ENCODE results near the gene TAMALIN. TPM values are rescaled to one million over a fixed set of nuclear protein-coding genes. Genes with fewer than 3 reads are reported as not detected.

Gene TAMALIN
- total and polyA plus RNA-seq, 4 donors = 7.1 to 129 (median 39.0) TPM

DNA sequence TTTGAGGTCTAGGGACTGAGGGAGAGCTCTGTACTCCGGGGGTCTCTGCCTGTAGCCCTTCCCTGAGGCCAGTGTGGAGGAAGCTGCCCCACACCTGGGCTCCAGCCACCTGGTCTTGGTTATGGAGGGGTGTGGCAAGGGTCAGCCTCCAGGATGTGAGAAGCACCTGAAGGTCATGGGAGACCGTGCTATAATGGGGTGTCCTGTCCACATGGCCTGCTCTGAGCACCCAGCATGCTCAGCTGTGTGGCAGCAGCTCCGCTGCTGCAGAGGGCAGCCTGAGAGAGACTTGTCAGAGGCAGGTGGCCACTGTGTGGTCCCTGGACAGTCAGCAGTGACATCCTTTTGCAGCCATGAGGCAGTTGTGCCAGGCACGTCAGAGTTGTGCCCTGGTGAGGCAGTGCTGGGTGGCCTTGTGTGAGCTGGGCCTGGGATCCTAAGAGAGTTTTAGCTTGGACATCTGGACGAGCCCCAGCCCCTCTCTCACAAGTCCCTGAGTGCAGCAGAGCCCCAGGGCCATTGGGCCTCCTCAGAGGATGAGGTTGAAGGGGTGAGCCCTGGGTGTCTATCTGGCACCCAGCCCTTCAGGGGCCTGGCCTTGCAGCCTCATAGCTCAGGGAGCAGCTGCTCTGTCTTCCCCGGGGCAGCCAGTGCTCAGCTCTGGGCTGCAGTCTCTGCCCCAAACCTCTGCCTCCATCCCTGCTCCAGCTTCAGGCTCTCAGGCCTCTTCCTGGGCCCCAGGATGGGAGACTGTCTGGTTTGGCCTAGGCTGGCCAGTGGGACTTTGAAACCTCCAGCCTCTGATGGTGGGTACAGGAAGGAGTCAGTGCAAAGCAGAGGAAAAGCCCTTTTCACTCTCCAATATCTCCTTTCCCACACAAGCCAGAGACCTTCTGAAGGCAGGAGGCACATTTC is 55.7 kb downstream of the TAMALIN start:
- no peaks in the 10 kb centered on the region for H3K27me3 ChIP-seq (ENCODE audit: control insufficient read depth in 1 of 2, insufficient read depth in 2 of 2, low read length in 1 of 2)
- H3K27ac ChIP-seq (ENCODE audit: low read depth in 1 of 2, low read length in 2 of 2) = no peak overlapping the region
- peaks cover 0 to 2% of the 10 kb centered on the region in 2 donors for H3K36me3 ChIP-seq (ENCODE audit: control insufficient read depth in 1 of 2, insufficient read depth in 2 of 2, low read length in 1 of 2)
- no peak for DNase-seq
- H3K4me1 ChIP-seq (ENCODE audit: control insufficient read depth in 1 of 2, insufficient read depth in 2 of 2, low read length in 2 of 2) = no peaks in the 10 kb centered on the region
- intact Hi-C loops (cut with DNase I) = no loop called here
- WGBS, 2 donors = 85 to 91% methylated on average over 6 of the region's 6 CpGs
- H3K9me3 ChIP-seq (ENCODE audit: control insufficient read depth, low read length) = no peaks in the 10 kb centered on the region
- ATAC-seq (ENCODE audit: low FRiP score) = no peak
- H3K4me3 ChIP-seq (ENCODE audit: low read length in 2 of 2) = no peak overlapping the region

DNA sequence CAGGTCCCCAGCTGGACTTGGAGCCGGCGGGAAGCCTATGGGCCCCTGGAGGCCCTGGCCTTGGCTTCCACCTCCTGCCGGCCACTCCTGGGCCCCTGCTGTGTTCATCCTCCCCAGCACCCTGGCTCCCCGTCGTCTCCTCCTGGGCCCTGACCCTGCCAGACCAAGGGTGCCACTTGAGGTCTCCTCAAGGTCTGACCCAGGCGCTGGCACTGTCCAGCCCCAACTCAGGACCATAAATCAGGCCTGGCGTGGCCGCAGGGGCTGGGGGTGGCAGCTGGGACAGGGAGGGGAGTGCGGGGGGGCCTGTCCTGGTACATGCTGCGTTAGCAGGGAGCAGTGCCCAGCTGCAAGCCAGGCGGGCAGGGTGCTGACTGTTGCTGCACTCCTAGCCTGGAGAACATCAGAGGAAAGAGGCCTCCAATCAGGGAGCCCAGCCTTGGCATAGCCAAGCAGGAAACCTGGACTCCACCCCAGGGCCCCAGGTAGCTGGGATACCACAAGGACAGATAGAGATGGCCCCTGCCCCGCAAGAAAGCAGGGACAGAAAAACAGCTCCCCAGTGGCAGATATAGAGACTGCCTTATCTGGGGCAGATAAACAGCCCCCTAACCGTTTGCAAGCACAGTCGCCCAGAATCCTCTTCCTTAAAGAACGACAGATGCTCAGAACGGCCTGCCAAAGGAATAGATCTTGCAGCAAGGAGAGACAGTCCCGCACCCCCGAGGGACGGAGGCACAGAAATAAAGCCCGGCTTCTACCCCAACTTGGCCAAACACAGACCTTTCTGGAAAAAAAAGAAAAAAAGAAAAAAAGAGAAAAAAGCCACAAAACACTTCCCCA is 56.6 kb downstream of the TAMALIN start:
- no peak for ATAC-seq (ENCODE audit: low FRiP score)
- peaks cover 0 to 2% of the 10 kb centered on the region in 2 donors for H3K36me3 ChIP-seq (ENCODE audit: control insufficient read depth in 1 of 2, insufficient read depth in 2 of 2, low read length in 1 of 2)
- H3K27me3 ChIP-seq (ENCODE audit: control insufficient read depth in 1 of 2, insufficient read depth in 2 of 2, low read length in 1 of 2) = no peaks in the 10 kb centered on the region
- WGBS, 2 donors = 80 to 84% methylated on average over 20 of the region's 20 CpGs
- intact Hi-C loops (cut with DNase I) = no loop called here
- H3K27ac ChIP-seq (ENCODE audit: low read depth in 1 of 2, low read length in 2 of 2) = no peak overlapping the region
- no peak overlapping the region for H3K4me3 ChIP-seq (ENCODE audit: low read length in 2 of 2)
- H3K4me1 ChIP-seq (ENCODE audit: control insufficient read depth in 1 of 2, insufficient read depth in 2 of 2, low read length in 2 of 2) = no peaks in the 10 kb centered on the region
- no peaks in the 10 kb centered on the region for H3K9me3 ChIP-seq (ENCODE audit: control insufficient read depth, low read length)
- DNase-seq = peak in 1 of 2 donors; percentile 77

DNA sequence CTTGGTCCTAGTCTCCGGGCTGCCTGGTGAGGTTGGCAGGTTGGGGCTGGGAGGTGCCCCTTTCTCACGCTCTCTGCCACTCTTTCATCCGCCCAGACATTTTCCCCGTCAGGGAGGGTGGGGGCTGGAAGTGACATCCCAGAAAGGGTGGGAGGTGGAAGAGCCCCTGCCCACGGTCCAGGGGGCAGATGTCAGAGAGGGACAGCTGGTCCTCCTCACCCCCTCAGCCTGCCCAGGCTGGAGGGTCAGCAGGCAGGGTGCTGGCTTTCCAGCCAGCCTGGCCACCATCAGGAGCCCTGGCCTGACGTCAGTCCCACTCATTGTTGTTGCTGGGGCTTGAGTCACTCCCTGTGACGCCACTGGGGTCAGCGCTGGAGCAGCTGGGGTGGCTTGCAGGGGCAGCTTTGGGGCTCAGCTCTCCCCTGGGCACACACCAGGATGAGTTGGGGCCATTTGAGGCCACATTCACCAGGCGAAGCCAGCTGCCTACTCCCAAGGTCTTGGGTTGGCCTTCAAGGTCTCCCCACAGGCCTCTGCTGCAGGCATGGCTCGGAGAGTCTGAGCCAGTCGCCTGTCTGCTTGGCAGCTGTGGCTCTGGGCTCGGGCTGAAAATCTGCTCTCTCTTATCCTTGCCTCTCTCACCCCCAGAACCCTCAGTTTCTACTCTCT is 57.4 kb downstream of the TAMALIN start:
- ATAC-seq (ENCODE audit: low FRiP score) = peak; percentile 50

More for the DNA sequence above, 57.4 kb downstream of the TAMALIN start:
- Histone ChIP-seq H3K36me3 (ENCODE audit: control insufficient read depth in 1 of 2, insufficient read depth in 2 of 2, low read length in 1 of 2) (no peaks in the 10 kb centered on the region), H3K27ac (ENCODE audit: low read depth in 1 of 2, low read length in 2 of 2) (no peak overlapping the region), H3K4me3 (ENCODE audit: low read length in 2 of 2) (no peak overlapping the region), H3K9me3 (ENCODE audit: control insufficient read depth, low read length) (no peaks in the 10 kb centered on the region), H3K27me3 (ENCODE audit: control insufficient read depth in 1 of 2, insufficient read depth in 2 of 2, low read length in 1 of 2) (no peaks in the 10 kb centered on the region), H3K4me1 (ENCODE audit: control insufficient read depth in 1 of 2, insufficient read depth in 2 of 2, low read length in 2 of 2) (peaks cover 0 to under 1% of the 10 kb centered on the region in 2 donors)
- peak; percentile 76 to 88 for DNase-seq
- intact Hi-C loops (cut with DNase I) = no loop called here
- WGBS, 2 donors = 71 to 72% methylated on average over 11 to 12 of the region's 12 CpGs

Other genes starting within 250 kb of the TAMALIN start
- gene FIGNL2, start 158.2 kb upstream of the TAMALIN start, total RNA-seq = 1 to 10 TPM; 1.0 to 2.1 TPM
- under 1 TPM in 1 of 2 donors, not detected in 1; 0.08 TPM for gene FIGNL2, start 158.2 kb upstream of the TAMALIN start, polyA plus RNA-seq
- gene ANKRD33, start 118.8 kb upstream of the TAMALIN start, total RNA-seq = under 1 TPM in 1 of 2 donors, not detected in 1; 0.54 TPM
- gene ANKRD33, start 118.8 kb upstream of the TAMALIN start, polyA plus RNA-seq = not detected
- gene ACVRL1, start 99.4 kb upstream of the TAMALIN start, total RNA-seq = 10 to 100 TPM; 53.6 to 96.9 TPM
- 10 to 100 TPM in 1 of 2 donors, 1 to 10 TPM in 1; 3.4 to 13.5 TPM for gene ACVRL1, start 99.4 kb upstream of the TAMALIN start, polyA plus RNA-seq
- 10 to 100 TPM; 24.0 to 24.5 TPM for gene ACVR1B, start 55.2 kb upstream of the TAMALIN start, total RNA-seq
- gene ACVR1B, start 55.2 kb upstream of the TAMALIN start, polyA plus RNA-seq = 1 to 10 TPM; 2.3 to 6.9 TPM
- 100 to 1,000 TPM; 175 to 677 TPM for gene NR4A1, start 44.5 kb downstream of the TAMALIN start, total RNA-seq
- gene NR4A1, start 44.5 kb downstream of the TAMALIN start, polyA plus RNA-seq = 100 to 1,000 TPM in 1 of 2 donors, 10 to 100 TPM in 1; 48.2 to 392 TPM
- 10 to 100 TPM; 28.2 to 32.2 TPM for gene ATG101, start 63.0 kb downstream of the TAMALIN start, total RNA-seq
- 10 to 100 TPM; 40.9 to 44.0 TPM for gene ATG101, start 63.0 kb downstream of the TAMALIN start, polyA plus RNA-seq
- gene SMIM41, start 72.8 kb downstream of the TAMALIN start, total RNA-seq = under 1 TPM in 1 of 2 donors, not detected in 1; 0.84 TPM
- not detected for gene SMIM41, start 72.8 kb downstream of the TAMALIN start, polyA plus RNA-seq
- under 1 TPM; 0.12 to 0.71 TPM for gene KRT80, start 185.1 kb downstream of the TAMALIN start, total RNA-seq
- under 1 TPM in 1 of 2 donors, not detected in 1; 0.20 TPM for gene KRT80, start 185.1 kb downstream of the TAMALIN start, polyA plus RNA-seq
- gene KRT7, start 226.3 kb downstream of the TAMALIN start, total RNA-seq = 10 to 100 TPM in 1 of 2 donors, 1 to 10 TPM in 1; 8.7 to 17.3 TPM
- gene KRT7, start 226.3 kb downstream of the TAMALIN start, polyA plus RNA-seq = 100 to 1,000 TPM in 1 of 2 donors, 10 to 100 TPM in 1; 82.6 to 110 TPM